Measurements from ENCODE around the gene GRM5.
"Not testable (repeated sequence)": the region's sequence is repeated elsewhere in the genome, so short reads cannot be mapped to it uniquely, and the experiment has no call there.

GRM5 gene

DNA sequence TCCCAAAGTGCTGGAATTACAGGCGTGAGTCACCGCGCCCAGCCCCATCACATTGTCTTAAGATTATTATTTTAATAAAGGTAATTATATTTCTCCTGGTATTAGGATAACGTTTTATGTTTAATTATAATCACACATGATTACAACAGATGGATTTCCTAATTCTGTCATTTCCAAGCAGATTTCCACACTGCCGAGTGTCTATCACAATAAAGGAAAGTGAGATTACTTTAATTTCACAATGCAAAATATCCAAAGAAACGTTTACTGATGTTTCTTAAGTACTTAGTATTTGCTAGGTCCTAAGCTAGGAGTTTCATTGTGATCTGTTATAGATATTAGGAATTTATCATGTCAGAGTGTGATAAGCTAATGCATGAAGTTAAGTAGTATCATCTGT is 524.8 kb downstream of the GRM5 start:
- Mint-ChIP-seq H3K27ac (no peak overlapping the region), H3K27me3 (no peaks in the 10 kb centered on the region), H3K4me1 (peaks cover 7% of the 10 kb centered on the region), H3K36me3 (no peaks in the 10 kb centered on the region), H3K9me3 (no peaks in the 10 kb centered on the region), H3K4me3 (no peak overlapping the region)
- ATAC-seq: no peak

DNA sequence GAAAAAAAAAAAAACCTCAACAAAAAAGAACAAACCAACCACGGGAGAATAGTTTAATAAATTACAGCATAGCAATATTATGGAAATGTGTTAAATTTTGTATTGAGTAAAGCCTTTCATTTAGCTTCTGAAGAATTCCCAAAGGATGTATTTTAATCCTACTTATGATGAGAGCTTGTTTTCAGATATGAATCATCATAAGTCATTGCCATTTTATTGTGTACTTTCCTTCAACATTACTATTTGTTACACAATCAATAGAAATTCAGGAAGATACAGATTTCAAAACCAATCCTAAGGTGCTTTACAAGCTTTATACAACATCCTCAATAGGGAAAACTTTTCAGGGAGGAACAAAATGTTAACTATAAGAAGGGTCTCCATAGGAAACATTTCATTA is 527.7 kb downstream of the GRM5 start:
- H3K27me3 Mint-ChIP-seq: no peaks in the 10 kb centered on the region
- no peak overlapping the region for H3K4me3 Mint-ChIP-seq
- no peak overlapping the region for H3K27ac Mint-ChIP-seq
- no peaks in the 10 kb centered on the region for H3K9me3 Mint-ChIP-seq
- no peak for ATAC-seq
- no peaks in the 10 kb centered on the region for H3K4me1 Mint-ChIP-seq
- H3K36me3 Mint-ChIP-seq: no peaks in the 10 kb centered on the region

DNA sequence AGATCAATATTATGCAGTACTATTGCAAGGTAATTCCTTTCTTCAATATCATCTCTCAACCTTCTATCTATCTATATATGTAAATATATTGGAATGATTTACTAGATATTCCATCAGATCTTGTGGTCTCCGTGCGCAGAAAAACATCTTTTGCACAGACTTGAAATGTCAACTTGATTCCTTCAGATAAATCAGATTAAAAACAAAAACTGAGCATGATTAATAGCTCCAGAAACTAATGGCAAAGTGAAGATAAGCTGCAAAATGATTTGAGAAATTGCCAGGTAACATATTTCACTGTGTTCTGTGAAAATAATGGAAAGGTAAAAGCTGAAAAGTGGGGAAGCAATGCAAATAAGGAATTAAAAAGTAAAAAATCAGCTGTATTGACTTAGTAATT is 528.2 kb downstream of the GRM5 start:
- H3K9me3 Mint-ChIP-seq: no peaks in the 10 kb centered on the region
- ATAC-seq: no peak

DNA sequence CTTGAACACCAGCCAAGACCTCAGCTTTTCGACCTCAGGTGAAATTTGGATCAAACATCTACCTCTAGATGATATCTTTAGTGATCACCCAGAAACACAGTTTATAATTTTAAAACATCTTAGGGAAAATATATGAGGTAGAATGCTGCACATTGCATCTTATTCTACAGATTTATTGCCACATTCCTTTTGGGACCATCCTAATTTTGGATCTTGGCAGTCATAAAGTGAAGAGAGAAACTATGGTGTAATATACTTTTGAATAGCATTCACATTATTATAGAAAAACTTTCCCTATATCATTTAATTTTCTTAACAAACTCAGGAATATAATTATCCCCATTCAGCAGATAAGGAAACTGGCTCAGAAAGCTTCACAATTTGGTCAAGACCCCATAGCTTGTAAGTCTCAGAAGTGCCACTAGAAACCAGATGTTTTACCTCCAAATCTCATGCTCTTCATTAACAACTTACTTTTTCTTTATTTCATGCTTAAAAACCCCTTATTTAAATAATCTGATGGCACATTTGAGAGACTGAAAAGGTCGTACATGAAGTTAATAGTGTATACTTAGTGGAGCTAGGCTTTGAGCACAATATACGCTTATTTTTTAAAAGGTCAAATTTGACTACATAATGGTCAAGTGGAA is 529.0 kb downstream of the GRM5 start:
- Mint-ChIP-seq H3K27ac (no peak overlapping the region), H3K9me3 (no peaks in the 10 kb centered on the region), H3K4me3 (no peak overlapping the region), H3K36me3 (no peaks in the 10 kb centered on the region), H3K4me1 (no peaks in the 10 kb centered on the region), H3K27me3 (no peaks in the 10 kb centered on the region)
- ATAC-seq: no peak

More for the DNA sequence above, 528.2 kb downstream of the GRM5 start:
- H3K36me3 Mint-ChIP-seq: no peaks in the 10 kb centered on the region
- H3K27ac Mint-ChIP-seq: no peak overlapping the region
- no peak overlapping the region for H3K4me3 Mint-ChIP-seq
- no peaks in the 10 kb centered on the region for H3K4me1 Mint-ChIP-seq
- no peaks in the 10 kb centered on the region for H3K27me3 Mint-ChIP-seq

DNA sequence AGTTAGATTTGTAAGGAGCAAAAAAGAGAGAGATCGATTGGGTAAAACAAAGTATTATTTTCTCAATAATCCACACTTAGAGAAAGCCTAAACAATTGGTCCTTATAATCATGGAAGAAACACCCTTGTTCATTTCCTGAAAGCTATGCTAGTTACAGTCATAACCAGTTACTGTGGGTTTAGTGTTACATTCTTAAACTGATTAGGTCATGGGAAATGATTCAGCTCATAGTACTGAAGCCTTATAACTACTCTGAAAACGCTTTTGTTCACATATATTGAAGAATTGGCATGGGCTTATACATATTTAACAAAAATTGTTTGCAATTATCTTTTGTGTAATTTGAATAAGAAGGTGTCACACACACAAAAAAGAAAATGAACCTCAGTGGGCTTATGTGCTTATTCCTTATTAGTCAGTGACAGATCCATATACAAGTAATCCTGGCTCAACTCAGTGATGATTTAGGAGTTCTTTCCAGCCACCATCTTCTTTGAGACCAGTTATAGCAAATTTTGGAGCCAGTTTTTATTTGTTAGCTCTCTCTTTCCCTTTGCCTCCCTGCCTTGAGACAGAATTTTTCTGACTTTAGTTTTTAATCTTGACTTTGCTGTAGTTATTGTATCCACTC is 529.8 kb downstream of the GRM5 start:
- Mint-ChIP-seq H3K27ac (no peak overlapping the region), H3K4me3 (no peak overlapping the region), H3K36me3 (no peaks in the 10 kb centered on the region), H3K27me3 (no peaks in the 10 kb centered on the region), H3K4me1 (no peaks in the 10 kb centered on the region), H3K9me3 (no peaks in the 10 kb centered on the region)
- ATAC-seq: no peak

DNA sequence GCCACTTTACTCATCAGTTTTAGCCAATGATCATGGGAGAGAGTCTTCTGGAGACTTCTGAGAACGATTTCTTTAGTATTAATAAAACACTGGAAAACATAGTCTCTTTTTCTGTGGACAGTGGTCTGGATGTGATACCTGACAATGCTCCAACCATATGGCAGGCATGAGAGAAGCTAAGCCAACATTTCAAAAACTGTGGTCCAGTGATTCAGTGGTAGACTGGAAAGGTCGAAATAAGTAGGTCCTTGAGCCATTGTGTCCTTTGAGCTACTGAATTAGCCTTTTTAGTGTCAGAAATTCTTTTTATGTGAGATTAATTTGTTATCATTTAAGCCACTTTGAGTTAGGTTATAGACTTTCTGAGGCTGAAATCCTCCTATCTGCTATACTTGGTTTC is 530.5 kb downstream of the GRM5 start:
- Mint-ChIP-seq H3K4me1 (no peaks in the 10 kb centered on the region), H3K27me3 (no peaks in the 10 kb centered on the region), H3K36me3 (no peaks in the 10 kb centered on the region), H3K27ac (no peak overlapping the region), H3K4me3 (no peak overlapping the region), H3K9me3 (no peaks in the 10 kb centered on the region)
- ATAC-seq: no peak

DNA sequence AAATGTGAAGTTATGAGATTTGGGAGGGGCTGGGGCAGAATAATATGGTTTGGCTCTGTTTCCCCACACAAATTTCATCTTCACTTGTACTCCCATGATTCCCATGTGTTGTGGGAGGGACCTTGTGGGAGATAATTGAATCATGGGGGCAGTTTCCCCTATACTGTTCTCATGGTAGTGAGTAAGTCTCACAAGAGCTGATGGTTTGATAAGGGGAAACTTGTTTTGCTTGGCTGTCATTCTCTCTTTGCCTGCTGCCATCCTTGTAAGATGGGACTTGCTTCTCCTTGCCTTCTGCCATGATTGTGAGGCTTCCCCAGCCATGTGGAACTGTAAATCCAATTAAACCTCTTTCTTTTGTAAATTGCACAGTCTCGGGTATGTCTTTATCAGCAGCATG is 531.1 kb downstream of the GRM5 start:
- H3K27ac Mint-ChIP-seq, H3K9me3 Mint-ChIP-seq, H3K27me3 Mint-ChIP-seq, ATAC-seq, H3K4me1 Mint-ChIP-seq, H3K4me3 Mint-ChIP-seq, H3K36me3 Mint-ChIP-seq: not testable (repeated sequence)

DNA sequence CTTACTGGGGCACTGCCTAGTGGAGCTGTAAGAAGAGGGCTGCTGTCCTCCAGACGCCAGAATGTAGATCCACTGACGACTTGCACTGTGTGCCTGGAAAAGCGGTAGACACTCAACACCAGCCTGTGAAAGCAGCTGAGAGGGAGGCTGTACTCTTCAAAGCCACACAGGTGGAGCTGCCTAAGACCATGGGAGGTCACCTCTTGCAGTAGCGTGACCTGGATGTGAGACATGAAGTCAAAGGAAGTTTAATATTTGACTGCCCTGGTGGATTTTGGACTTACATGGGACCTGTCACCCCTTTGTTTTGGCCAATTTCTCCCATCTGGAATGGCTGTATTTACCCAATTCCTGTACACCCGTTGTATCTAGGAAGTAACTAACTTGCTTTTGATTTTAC is 531.6 kb downstream of the GRM5 start:
- H3K9me3 Mint-ChIP-seq: no peaks in the 10 kb centered on the region
- H3K4me3 Mint-ChIP-seq: no peak overlapping the region
- H3K27me3 Mint-ChIP-seq: no peaks in the 10 kb centered on the region
- no peak for ATAC-seq
- no peak overlapping the region for H3K27ac Mint-ChIP-seq
- H3K4me1 Mint-ChIP-seq: no peaks in the 10 kb centered on the region
- no peaks in the 10 kb centered on the region for H3K36me3 Mint-ChIP-seq

DNA sequence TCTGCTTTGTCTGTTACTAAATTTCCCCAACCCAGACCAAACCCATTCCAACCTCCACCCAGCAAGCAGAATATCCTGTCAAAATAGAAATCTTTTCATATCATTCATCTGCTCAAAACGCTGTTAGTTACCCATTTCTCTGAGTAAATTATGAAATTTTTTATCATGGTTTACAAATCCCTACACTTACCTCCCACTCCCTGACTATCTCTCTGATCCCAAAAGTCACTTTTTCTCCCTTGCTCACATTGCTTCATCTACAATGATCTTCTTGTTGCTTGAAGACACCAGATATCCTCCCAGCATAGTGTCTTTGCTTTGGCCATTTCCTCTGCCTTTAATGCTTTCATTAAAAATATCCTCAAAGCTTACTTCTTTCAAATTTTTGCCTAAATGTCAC is 532.8 kb downstream of the GRM5 start:
- H3K27ac Mint-ChIP-seq: no peak overlapping the region
- no peak overlapping the region for H3K4me3 Mint-ChIP-seq

DNA sequence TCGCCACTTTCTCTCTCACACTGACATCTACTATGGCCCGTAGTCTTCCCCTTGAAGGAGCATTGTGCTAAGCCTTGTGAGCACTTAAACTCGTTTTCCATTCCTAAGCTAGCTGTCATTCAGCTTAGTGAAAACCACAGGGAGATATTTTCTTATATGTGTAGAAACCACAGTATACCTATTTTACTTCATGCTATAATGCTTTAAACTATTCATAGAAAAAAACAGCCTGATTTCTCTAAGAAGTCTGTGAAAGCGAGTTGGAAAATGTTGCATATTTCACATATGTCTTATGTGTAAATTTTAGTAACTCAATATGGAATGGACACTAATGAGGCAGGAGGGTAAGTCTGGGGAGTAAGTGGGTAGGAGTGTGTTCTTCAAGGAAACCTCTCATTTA is 534.0 kb downstream of the GRM5 start:
- H3K27me3 Mint-ChIP-seq: no peaks in the 10 kb centered on the region
- H3K9me3 Mint-ChIP-seq: no peaks in the 10 kb centered on the region
- no peaks in the 10 kb centered on the region for H3K36me3 Mint-ChIP-seq
- H3K4me3 Mint-ChIP-seq: no peak overlapping the region
- no peak overlapping the region for H3K27ac Mint-ChIP-seq
- no peak for ATAC-seq
- no peaks in the 10 kb centered on the region for H3K4me1 Mint-ChIP-seq

More for the DNA sequence above, 532.8 kb downstream of the GRM5 start:
- no peak for ATAC-seq
- H3K36me3 Mint-ChIP-seq: no peaks in the 10 kb centered on the region
- no peaks in the 10 kb centered on the region for H3K27me3 Mint-ChIP-seq
- no peaks in the 10 kb centered on the region for H3K9me3 Mint-ChIP-seq
- H3K4me1 Mint-ChIP-seq: no peaks in the 10 kb centered on the region

DNA sequence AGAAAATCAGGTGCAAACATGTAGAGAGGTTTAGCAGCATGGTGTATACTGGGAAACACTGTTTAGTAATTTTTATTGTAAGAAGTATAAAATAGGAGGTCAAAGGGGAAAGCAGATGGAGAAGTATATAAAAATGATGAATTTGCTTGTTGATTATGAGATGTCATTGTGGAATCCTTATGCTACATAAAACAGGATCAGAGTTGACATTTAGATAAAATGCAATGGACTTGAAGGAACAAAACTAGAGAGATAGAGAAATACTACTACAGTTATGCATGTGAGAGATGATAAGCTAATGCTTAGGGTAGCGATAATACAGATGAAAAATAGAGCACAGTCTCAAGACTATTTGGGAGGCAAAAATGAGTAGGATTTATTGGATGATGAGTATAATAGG is 536.4 kb downstream of the GRM5 start:
- Mint-ChIP-seq H3K36me3 (no peaks in the 10 kb centered on the region), H3K4me1 (no peaks in the 10 kb centered on the region), H3K27ac (no peak overlapping the region), H3K27me3 (no peaks in the 10 kb centered on the region), H3K4me3 (no peak overlapping the region), H3K9me3 (no peaks in the 10 kb centered on the region)
- ATAC-seq: no peak

DNA sequence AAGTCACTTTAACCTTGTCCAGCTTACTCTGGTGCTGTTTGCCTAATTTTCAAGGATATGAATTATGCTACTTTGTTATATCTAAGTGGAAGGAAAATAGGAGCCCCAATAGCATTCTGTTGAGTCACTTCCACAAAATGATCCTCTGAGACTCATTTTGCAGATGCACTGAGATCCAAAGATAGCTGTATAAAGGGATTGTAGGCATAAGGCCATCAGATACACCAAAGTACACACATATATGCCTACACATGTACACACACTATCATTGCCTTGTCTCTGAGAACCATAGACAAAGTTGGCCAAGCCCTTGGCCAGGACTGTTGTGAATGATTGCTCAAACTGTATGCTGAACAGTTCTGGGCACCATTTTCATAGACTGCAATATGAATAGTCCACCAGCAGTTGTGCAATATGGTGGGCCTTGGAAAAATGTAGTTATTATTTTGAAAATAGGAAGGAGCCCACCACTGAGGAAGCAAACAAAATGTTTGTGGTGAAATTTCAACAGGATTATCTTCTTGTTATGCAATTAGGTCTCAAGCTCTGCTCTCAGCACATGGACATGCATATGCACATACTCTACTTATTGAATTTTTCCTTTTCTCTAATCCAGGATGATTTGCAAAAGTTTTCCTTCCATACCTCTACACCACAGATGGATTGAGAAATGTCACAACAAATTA is 542.3 kb downstream of the GRM5 start:
- Mint-ChIP-seq H3K27me3 (no peaks in the 10 kb centered on the region), H3K4me3 (no peak overlapping the region), H3K36me3 (no peaks in the 10 kb centered on the region), H3K27ac (no peak overlapping the region), H3K4me1 (no peaks in the 10 kb centered on the region), H3K9me3 (no peaks in the 10 kb centered on the region)
- no peak for ATAC-seq

DNA sequence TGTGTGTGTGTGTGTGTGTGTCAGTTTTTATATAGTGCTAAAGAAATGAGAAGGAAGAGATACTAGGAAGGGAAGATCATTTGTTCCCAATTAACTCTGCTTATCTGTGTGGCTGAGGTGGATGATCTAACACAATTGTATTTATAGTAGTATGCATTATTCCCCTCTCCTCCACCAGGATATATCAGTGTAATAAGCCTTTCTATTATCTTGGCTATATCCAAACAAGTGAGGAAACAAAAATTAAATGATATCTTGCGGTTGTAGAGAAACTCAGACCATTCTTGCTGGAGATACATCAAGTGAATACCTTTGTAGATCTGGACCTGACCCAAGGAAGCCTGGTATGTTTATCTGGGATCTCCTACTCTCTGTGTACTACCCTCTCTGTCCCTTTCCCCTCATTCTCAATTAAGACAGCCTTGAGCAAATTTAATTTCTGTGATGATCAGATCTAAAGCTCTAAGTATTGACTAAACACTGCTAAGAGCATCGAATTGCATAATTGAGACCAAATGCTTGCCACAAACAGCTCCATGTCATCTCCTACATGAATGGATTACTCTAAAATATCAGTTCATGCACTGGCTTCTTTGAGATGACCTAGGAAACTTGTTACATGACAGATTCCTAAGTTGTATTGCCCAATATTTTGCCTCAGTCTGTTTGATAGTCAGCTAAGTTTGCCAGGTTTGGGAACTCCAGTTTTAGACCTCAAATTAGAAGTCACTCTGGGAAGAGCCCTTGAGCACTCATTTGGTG is 543.0 kb downstream of the GRM5 start:
- H3K4me1 Mint-ChIP-seq: no peaks in the 10 kb centered on the region
- no peaks in the 10 kb centered on the region for H3K27me3 Mint-ChIP-seq
- no peaks in the 10 kb centered on the region for H3K36me3 Mint-ChIP-seq
- no peak overlapping the region for H3K4me3 Mint-ChIP-seq
- ATAC-seq: no peak
- H3K27ac Mint-ChIP-seq: no peak overlapping the region
- no peaks in the 10 kb centered on the region for H3K9me3 Mint-ChIP-seq

DNA sequence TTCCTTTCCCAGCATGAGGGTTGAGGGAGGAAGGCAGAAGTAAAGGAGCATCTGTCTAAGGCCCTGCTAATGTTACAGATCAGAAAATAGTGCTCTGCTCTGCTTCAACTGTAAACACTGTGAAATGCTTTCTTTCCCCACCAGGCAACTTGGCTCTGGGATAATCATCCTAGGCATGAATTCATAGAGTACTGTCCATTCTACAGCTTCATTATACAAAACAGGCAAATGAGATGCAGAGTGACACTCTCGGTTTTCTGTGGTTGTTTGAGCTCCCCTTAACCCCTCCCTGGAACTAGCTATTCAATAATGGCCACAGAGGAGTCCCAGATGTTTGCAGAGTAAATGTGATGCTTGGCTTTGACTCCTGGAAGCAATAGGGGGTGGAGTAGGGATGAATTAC is 544.0 kb downstream of the GRM5 start:
- no peaks in the 10 kb centered on the region for H3K4me1 Mint-ChIP-seq
- no peaks in the 10 kb centered on the region for H3K9me3 Mint-ChIP-seq
- no peaks in the 10 kb centered on the region for H3K27me3 Mint-ChIP-seq
- H3K27ac Mint-ChIP-seq: no peak overlapping the region
- H3K4me3 Mint-ChIP-seq: no peak overlapping the region
- H3K36me3 Mint-ChIP-seq: no peaks in the 10 kb centered on the region
- no peak for ATAC-seq

DNA sequence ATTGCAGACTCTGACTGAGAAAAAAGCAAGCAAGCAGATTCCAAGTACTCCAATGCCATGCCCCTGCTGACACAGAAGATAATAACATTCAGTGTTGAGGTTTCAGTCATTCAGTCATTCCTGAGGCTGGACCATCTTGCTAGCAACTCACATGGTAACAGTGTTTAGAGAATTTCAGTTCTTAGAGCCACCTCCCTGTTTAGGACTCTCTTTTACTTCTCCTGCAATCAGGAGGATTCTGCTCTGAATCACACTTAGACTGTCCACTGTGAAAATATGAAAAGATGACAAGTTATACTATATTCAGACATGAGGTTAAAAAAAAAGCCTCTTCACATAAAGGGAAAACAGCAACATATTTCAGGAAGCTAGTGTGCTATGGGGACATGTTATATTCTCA is 544.4 kb downstream of the GRM5 start:
- ATAC-seq: no peak
- no peaks in the 10 kb centered on the region for H3K27me3 Mint-ChIP-seq
- no peak overlapping the region for H3K4me3 Mint-ChIP-seq

More for the DNA sequence above, 544.4 kb downstream of the GRM5 start:
- no peaks in the 10 kb centered on the region for H3K9me3 Mint-ChIP-seq
- no peak overlapping the region for H3K27ac Mint-ChIP-seq
- H3K36me3 Mint-ChIP-seq: no peaks in the 10 kb centered on the region
- H3K4me1 Mint-ChIP-seq: no peaks in the 10 kb centered on the region
